Body of pancreas (tissue), 4 donors: Measurements from ENCODE around the gene PLPP4.

Experiments
- CTCF ChIP-seq, 7 experiments: fragments of 450-650 bp in 4 of 7; fragments of 200-600 bp in 3 of 7; sonication (generic) in 3 of 7; IDR thresholded peaks; one replicate each; pipeline ENCODE4 v1.5.1; 2016 to 2019; ENCODE audit warnings: antibody characterized with exemption in 7 of 7
- POLR2A ChIP-seq, 3 donors: fragments of 450-650 bp; IDR thresholded peaks; one replicate each; pipeline ENCODE4 v1.6.1; 2016; ENCODE audit warnings: antibody characterized with exemption in 3 of 3, mild to moderate bottlenecking in 2 of 3

- TF ChIP-seq CTCF (IDR thresholded peaks at IDR 0.05) (no peak), POLR2A (IDR thresholded peaks at IDR 0.05) (no peak)
Measured at GRCh38 chr10:120429395-120429794, 27.6 kb upstream of the PLPP4 start.
